Epithelial cell of proximal tubule (primary cell): ENCODE measurements around the gene TP53BP1. TPM values are rescaled to one million over a fixed set of nuclear protein-coding genes. Genes with fewer than 3 reads are reported as not detected.

ENCODE experiments used
- DNase-seq: peaks from one replicate; pipeline ENCODE4 v3.0.0-alpha.2; 2011; ENCODE audit warnings: low read depth
- H3K4me3 ChIP-seq: 2 replicates; pipeline ENCODE4 v1.5.1; 2011; ENCODE audit warnings: low read depth, mild to moderate bottlenecking, low read length
- CTCF ChIP-seq: conservative IDR thresholded peaks from 2 replicates; pipeline ENCODE4 v1.5.1; 2012; ENCODE audit warnings: low read depth, mild to moderate bottlenecking, low read length
- total RNA-seq: library from RNA; depleted of rRNA; stranded (reverse); fragments of >200 nt; gene quantifications from 2 replicates; pipeline ENCODE4 v1.2.3, GENCODE V29; 2015

TP53BP1 gene
- total RNA-seq, 1 donor from 2014 or later: 28.8 TPM

- DNase-seq: no peak
- H3K4me3 ChIP-seq: no peak overlapping the region
- peak; percentile 85 for TF ChIP-seq CTCF
Measured at GRCh38 chr15:43376017-43376705, 116.8 kb downstream of the TP53BP1 start.

GRCh38 chr15:43370975-43371974 is 121.7 kb downstream of the TP53BP1 start, which contains the start of the genes TUBGCP4 and ZSCAN29:
TUBGCP4 (plus strand) TSS chr15:43371101; CDS start chr15:43371355, 254 bp downstream.
ZSCAN29 (minus strand) TSS chr15:43371043; CDS start chr15:43369913, 1,130 bp downstream.
- DNase-seq: no peak

GRCh38 chr15:43370310-43370974 is 122.5 kb downstream of the TP53BP1 start:
- peak overlapping the region; percentile 81 for H3K4me3 ChIP-seq
- no peak for DNase-seq
- TF ChIP-seq CTCF: no peak

More at GRCh38 chr15:43370975-43371974, 121.7 kb downstream of the TP53BP1 start, which contains the start of the genes TUBGCP4 and ZSCAN29:
- peak within 1 kb of the TSS; percentile 81 for H3K4me3 ChIP-seq
- TF ChIP-seq CTCF: peak; percentile 52

GRCh38 chr15:43361313-43361903 is 131.5 kb downstream of the TP53BP1 start:
- TF ChIP-seq CTCF: no peak
- DNase-seq: no peak
- no peak overlapping the region for H3K4me3 ChIP-seq

- TF ChIP-seq CTCF: no peak
- DNase-seq: no peak
- no peak overlapping the region for H3K4me3 ChIP-seq
Measured at GRCh38 chr15:43360821-43361220, 132.1 kb downstream of the TP53BP1 start.

Other genes with a start within 250 kb of the TP53BP1 start
- gene TGM5, start 226.2 kb downstream of the TP53BP1 start, total RNA-seq: 0.06 TPM in 1 of 2 replicates, not detected in the other
- not detected in 2 replicates for gene TGM7, start 190.9 kb downstream of the TP53BP1 start, total RNA-seq
- 3.1 and 7.6 TPM in 2 replicates for gene LCMT2, start 162.6 kb downstream of the TP53BP1 start, total RNA-seq
- 15.6 and 29.1 TPM in 2 replicates for gene ZSCAN29, start 122.1 kb downstream of the TP53BP1 start, total RNA-seq
- 12.7 and 15.2 TPM in 2 replicates for gene TUBGCP4, start 122.1 kb downstream of the TP53BP1 start, total RNA-seq
- gene MAP1A, start 24.5 kb upstream of the TP53BP1 start, total RNA-seq: 0.72 and 1.7 TPM in 2 replicates
- 5.9 and 6.7 TPM in 2 replicates for gene PPIP5K1, start 97.1 kb upstream of the TP53BP1 start, total RNA-seq
- 2.9 and 4.3 TPM in 2 replicates for gene CKMT1B, start 100.9 kb upstream of the TP53BP1 start, total RNA-seq
- 0.07 and 0.17 TPM in 2 replicates for gene STRC, start 125.6 kb upstream of the TP53BP1 start, total RNA-seq
- gene CATSPER2, start 155.7 kb upstream of the TP53BP1 start, total RNA-seq: 0.07 and 0.17 TPM in 2 replicates
- 4.0 and 8.1 TPM in 2 replicates for gene CKMT1A, start 200.7 kb upstream of the TP53BP1 start, total RNA-seq